Measurements from ENCODE around the gene PRRT3. TPM values are rescaled to one million over a fixed set of nuclear protein-coding genes. Genes with fewer than 3 reads are reported as not detected.

Gene PRRT3
- total and polyA plus RNA-seq, 9 of the 15 experiments (the other 6 are each of a cell fraction or from before 2014, with no cell fraction given) = 0.06 to 1.9 (median 1.2) TPM

DNA sequence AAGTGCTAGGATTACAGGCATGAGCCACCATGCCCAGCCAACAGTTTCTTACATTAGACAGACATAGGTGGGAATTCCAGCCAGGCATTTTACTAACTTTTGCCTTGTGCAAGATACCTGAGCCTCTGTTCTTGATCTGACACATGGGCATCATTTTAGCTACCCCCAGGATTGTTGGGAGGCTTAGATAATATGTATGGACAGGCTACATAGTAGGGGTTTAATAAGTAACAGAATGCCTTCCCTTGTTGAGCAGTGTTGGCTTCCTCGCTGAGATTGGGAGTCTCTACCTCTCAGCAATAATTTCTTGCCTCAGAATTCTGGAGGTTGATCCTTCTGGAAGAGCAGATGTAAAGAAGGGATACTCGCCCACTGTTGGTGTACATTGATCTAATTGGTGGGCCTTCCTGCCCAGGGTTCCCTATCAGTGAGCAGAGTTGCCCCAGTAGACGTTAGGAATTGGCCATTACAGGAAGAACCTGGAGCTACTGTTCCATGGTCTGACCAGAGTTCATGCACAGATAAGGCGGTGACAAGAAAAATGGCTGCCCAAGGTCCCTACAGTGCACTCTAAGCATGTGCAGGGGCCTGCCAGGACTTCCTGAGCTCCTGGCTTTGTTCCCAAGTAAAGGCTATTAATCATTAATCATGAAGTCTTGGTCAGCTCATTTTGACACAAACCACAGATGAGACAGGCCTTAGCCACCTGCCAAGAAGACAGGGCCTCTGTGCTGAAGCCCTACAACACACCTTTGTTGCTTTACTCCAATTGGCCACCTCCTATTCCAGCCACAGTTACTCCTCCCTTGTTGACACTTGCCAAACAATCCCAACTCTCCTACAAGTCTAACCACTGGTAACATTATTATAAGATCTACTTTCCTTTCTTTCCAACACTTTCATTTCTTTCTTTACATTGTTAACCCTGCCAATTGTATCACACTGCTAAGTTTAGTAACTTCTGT, 54.5 kb downstream of the PRRT3 start (continued):
- no peak for TF ChIP-seq BRD4 (IDR thresholded peaks at IDR 0.05)
- 0 out of 2 replicates have a peak, but pooled peaks have one; percentile 39 for TF ChIP-seq FOXP1 (CRISPR knock-in tag; IDR thresholded peaks at IDR 0.05)
- TF ChIP-seq ZNF589 (CRISPR knock-in tag; IDR thresholded peaks at IDR 0.05; ENCODE audit: low read depth) = peak; percentile 81; the same call in 1 of the 2 replicates
- TF ChIP-seq NFIC (IDR thresholded peaks at IDR 0.05) = peak; percentile 93
- peak; percentile 63 for TF ChIP-seq PBX2 (CRISPR knock-in tag; IDR thresholded peaks at IDR 0.05; ENCODE audit: low read depth)
- peak; percentile 99 for TF ChIP-seq PBX2 (tag; conservative IDR thresholded peaks at IDR 0.05; ENCODE audit: low read depth)
- TF ChIP-seq CBFB (CRISPR knock-in tag; IDR thresholded peaks at IDR 0.05) = peak; percentile 47; the same call in 1 of the 2 replicates
- TF ChIP-seq THRB (CRISPR knock-in tag; conservative IDR thresholded peaks at IDR 0.05) = no peak
- TF ChIP-seq NELFE (IDR thresholded peaks at IDR 0.05; ENCODE audit: insufficient read depth, insufficient read length) = no peak
- TF ChIP-seq TSHZ1 (CRISPR knock-in tag; IDR thresholded peaks at IDR 0.05) = no peak
- TF ChIP-seq, protein P1, sequence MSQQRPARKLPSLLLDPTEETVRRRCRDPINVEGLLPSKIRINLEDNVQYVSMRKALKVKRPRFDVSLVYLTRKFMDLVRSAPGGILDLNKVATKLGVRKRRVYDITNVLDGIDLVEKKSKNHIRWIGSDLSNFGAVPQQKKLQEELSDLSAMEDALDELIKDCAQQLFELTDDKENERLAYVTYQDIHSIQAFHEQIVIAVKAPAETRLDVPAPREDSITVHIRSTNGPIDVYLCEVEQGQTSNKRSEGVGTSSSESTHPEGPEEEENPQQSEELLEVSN (IDR thresholded peaks at IDR 0.05; ENCODE audit: borderline replicate concordance in 1 of 2, extremely low read depth in 1 of 2, insufficient read depth in 1 of 2, insufficient read length in 1 of 2, low read depth in 1 of 2, low read length in 1 of 2, poor library complexity in 1 of 2, severe bottlenecking in 1 of 2) = peak in 1 of 2 experiments; percentile 79
- TF ChIP-seq STAT5B (CRISPR knock-in tag; IDR thresholded peaks at IDR 0.05) = no peak
- no peak for TF ChIP-seq HCFC1 (IDR thresholded peaks at IDR 0.05; ENCODE audit: low read depth, low read length)
- TF ChIP-seq MAFF (IDR thresholded peaks at IDR 0.05; ENCODE audit: low read length) = 0 out of 2 replicates have a peak, but pooled peaks have one; percentile 6
- no peak for TF ChIP-seq ZNF696 (CRISPR knock-in tag; conservative IDR thresholded peaks at IDR 0.05)
- TF ChIP-seq ZNF668 (CRISPR knock-in tag; IDR thresholded peaks at IDR 0.05) = no peak
- peak; percentile 60; the same call in 1 of the 2 replicates for TF ChIP-seq ZKSCAN1 (IDR thresholded peaks at IDR 0.05; ENCODE audit: low read depth, low read length)
- TF ChIP-seq SPI1 (IDR thresholded peaks at IDR 0.05; ENCODE audit: borderline replicate concordance, low read depth, low read length) = 0 out of 2 replicates have a peak, but pooled peaks have one; percentile 3

All from K562 (cell line).